Measurements from ENCODE around the gene DAZ1. TPM values are rescaled to one million over a fixed set of nuclear protein-coding genes. Genes with fewer than 3 reads are reported as not detected.
"Not testable (repeated sequence)": the region's sequence is repeated elsewhere in the genome, so short reads cannot be mapped to it uniquely, and the experiment has no call there.

DAZ1 gene, protein sequence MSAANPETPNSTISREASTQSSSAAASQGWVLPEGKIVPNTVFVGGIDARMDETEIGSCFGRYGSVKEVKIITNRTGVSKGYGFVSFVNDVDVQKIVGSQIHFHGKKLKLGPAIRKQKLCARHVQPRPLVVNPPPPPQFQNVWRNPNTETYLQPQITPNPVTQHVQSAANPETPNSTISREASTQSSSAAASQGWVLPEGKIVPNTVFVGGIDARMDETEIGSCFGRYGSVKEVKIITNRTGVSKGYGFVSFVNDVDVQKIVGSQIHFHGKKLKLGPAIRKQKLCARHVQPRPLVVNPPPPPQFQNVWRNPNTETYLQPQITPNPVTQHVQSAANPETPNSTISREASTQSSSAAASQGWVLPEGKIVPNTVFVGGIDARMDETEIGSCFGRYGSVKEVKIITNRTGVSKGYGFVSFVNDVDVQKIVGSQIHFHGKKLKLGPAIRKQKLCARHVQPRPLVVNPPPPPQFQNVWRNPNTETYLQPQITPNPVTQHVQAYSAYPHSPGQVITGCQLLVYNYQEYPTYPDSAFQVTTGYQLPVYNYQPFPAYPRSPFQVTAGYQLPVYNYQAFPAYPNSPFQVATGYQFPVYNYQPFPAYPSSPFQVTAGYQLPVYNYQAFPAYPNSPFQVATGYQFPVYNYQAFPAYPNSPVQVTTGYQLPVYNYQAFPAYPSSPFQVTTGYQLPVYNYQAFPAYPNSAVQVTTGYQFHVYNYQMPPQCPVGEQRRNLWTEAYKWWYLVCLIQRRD
- total RNA-seq (2014; rRNA removed; shearing (Covaris generic)) (not detected in 2 replicates), total RNA-seq (2022) (not detected in 2 replicates), Bru-seq, nascent RNA (not detected), BruChase-seq, experiment 1, labeled RNA remaining after a 6-hour chase (not detected), BruChase-seq, experiment 2, labeled RNA remaining after a 2-hour chase (not detected)
- long read RNA-seq = 0 reads

DNA sequence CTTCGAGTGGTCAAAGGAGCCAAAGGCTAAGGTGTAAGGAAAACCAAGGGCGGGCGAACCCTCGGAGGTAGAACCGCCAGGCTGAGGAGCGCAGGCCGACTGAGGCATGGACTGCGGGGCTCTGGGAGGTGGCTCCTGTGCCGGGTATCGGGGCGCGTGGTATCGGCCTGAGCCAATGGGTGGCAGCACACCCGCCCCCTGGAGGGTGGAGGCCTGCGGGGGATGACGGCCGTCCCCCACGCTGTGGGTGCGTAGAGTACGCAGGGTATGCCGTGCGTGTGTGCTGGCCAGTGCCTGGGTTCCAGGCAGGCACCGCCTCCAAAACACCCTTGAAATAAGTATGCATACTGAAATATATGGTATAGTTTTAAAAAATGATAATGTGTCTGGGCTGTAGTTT, at the start of gene DAZ1:
DAZ1 (minus strand) TSS at position 101 of the 400 bp plus-strand sequence. CDS start 208 bp downstream, outside the sequence.
- DNase-seq (ENCODE audit: low spot score); H3K4me1 ChIP-seq (ENCODE audit: insufficient read depth, low read length, poor library complexity, severe bottlenecking); BruUV-seq (replicated peaks); H3K9me3 ChIP-seq (ENCODE audit: low read length); H3K36me3 ChIP-seq (ENCODE audit: insufficient read depth, low read length); H3K4me3 ChIP-seq (ENCODE audit: low read depth, low read length, poor library complexity, severe bottlenecking); intact Hi-C loops (cut with micrococcal nuclease; ENCODE audit: unreplicated experiment); CTCF ChIA-PET (ENCODE audit: unreplicated experiment); H3K79me2 ChIP-seq (ENCODE audit: insufficient read depth, low read depth, low read length); H2AFZ ChIP-seq (ENCODE audit: low read length); H3K4me2 ChIP-seq (ENCODE audit: low read length); H3K27ac ChIP-seq (ENCODE audit: low read depth, low read length, poor library complexity, severe bottlenecking); H4K20me1 ChIP-seq (ENCODE audit: insufficient read depth, low read length); H3K9me2 ChIP-seq (ENCODE audit: insufficient read depth, low read length); POLR2A ChIA-PET: not testable (repeated sequence)

DNA sequence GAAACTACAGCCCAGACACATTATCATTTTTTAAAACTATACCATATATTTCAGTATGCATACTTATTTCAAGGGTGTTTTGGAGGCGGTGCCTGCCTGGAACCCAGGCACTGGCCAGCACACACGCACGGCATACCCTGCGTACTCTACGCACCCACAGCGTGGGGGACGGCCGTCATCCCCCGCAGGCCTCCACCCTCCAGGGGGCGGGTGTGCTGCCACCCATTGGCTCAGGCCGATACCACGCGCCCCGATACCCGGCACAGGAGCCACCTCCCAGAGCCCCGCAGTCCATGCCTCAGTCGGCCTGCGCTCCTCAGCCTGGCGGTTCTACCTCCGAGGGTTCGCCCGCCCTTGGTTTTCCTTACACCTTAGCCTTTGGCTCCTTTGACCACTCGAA, 20.4 kb upstream of the DAZ1 start, which contains the start of gene DAZ2:
DAZ2 (plus strand) TSS at position 301 of the 400 bp plus-strand sequence. CDS start 208 bp downstream, outside the sequence.
- CTCF ChIA-PET (ENCODE audit: unreplicated experiment); DNase-seq (ENCODE audit: low spot score); H4K20me1 ChIP-seq (ENCODE audit: insufficient read depth, low read length); H3K9me3 ChIP-seq (ENCODE audit: low read length); H3K4me2 ChIP-seq (ENCODE audit: low read length); BruUV-seq (replicated peaks); H2AFZ ChIP-seq (ENCODE audit: low read length); POLR2A ChIA-PET; H3K79me2 ChIP-seq (ENCODE audit: insufficient read depth, low read depth, low read length); intact Hi-C loops (cut with micrococcal nuclease; ENCODE audit: unreplicated experiment); H3K27ac ChIP-seq (ENCODE audit: low read depth, low read length, poor library complexity, severe bottlenecking); H3K36me3 ChIP-seq (ENCODE audit: insufficient read depth, low read length); H3K9me2 ChIP-seq (ENCODE audit: insufficient read depth, low read length); H3K4me1 ChIP-seq (ENCODE audit: insufficient read depth, low read length, poor library complexity, severe bottlenecking); H3K4me3 ChIP-seq (ENCODE audit: low read depth, low read length, poor library complexity, severe bottlenecking): not testable (repeated sequence)

DNA sequence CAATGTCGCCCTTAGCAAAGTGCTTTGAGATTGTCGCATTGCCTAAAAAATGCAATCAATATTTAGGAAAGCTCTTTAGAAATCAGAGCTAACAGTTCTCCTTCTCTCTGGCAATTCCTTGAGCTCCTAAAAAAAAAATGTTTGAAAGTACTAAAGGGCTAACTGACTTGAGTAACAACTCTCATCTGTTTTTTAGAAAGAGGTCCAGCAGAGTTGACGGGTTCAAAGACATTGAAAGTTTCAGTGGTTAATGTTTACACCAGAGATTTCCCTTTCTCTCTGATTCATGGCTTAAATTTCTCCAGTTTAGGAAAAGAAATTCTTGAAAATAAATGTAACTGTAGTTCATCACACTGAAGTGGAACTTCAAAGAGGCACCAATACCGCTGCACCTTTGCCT, 11.9 kb upstream of the DAZ1 start:
- H3K79me2 ChIP-seq (ENCODE audit: insufficient read depth, low read depth, low read length); POLR2A ChIA-PET; H3K9me3 ChIP-seq (ENCODE audit: low read length); H3K27ac ChIP-seq (ENCODE audit: low read depth, low read length, poor library complexity, severe bottlenecking); BruUV-seq (replicated peaks); CTCF ChIA-PET (ENCODE audit: unreplicated experiment); intact Hi-C loops (cut with micrococcal nuclease; ENCODE audit: unreplicated experiment); H2AFZ ChIP-seq (ENCODE audit: low read length); DNase-seq (ENCODE audit: low spot score); H3K4me2 ChIP-seq (ENCODE audit: low read length); H4K20me1 ChIP-seq (ENCODE audit: insufficient read depth, low read length); H3K4me3 ChIP-seq (ENCODE audit: low read depth, low read length, poor library complexity, severe bottlenecking); H3K4me1 ChIP-seq (ENCODE audit: insufficient read depth, low read length, poor library complexity, severe bottlenecking); H3K36me3 ChIP-seq (ENCODE audit: insufficient read depth, low read length); H3K9me2 ChIP-seq (ENCODE audit: insufficient read depth, low read length): not testable (repeated sequence)

DNA sequence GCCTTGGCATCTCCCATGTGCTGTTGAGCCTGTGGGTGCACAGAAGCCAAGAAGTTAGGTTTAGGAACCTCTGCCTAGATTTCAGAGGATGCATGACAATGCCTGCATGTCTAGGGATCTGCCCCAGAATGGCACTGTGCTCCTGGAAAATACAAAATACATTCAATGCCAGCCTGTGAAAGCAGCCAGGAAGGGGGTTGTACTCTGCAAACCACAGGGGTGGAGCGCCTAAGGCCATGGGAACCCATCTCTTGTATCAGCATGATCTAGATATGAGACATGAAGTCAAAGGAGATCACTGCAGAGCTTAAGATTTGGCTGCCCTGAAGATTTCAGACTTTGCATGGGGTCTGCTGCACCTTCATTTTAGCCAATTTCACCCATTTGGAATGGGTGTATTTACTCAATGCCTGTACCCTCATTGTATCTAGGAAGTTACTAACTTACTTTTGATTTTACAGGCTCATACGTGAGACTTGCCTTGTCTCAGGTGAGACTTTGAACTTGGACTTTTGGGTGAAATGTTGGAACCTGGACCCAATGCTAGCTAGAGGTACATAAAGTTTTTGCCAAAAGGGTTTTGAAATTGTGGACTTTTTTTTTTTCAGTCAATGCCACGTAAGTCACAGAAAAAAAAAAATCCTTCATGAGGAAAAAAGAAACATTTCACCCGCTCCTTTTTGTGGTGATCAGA, 11.1 kb upstream of the DAZ1 start:
- H3K4me2 ChIP-seq (ENCODE audit: low read length); BruUV-seq (replicated peaks); H3K36me3 ChIP-seq (ENCODE audit: insufficient read depth, low read length); H3K9me3 ChIP-seq (ENCODE audit: low read length); H3K79me2 ChIP-seq (ENCODE audit: insufficient read depth, low read depth, low read length); H3K27ac ChIP-seq (ENCODE audit: low read depth, low read length, poor library complexity, severe bottlenecking); intact Hi-C loops (cut with micrococcal nuclease; ENCODE audit: unreplicated experiment); POLR2A ChIA-PET; H3K4me1 ChIP-seq (ENCODE audit: insufficient read depth, low read length, poor library complexity, severe bottlenecking); H3K9me2 ChIP-seq (ENCODE audit: insufficient read depth, low read length); H3K4me3 ChIP-seq (ENCODE audit: low read depth, low read length, poor library complexity, severe bottlenecking); CTCF ChIA-PET (ENCODE audit: unreplicated experiment); H2AFZ ChIP-seq (ENCODE audit: low read length); DNase-seq (ENCODE audit: low spot score); H4K20me1 ChIP-seq (ENCODE audit: insufficient read depth, low read length): not testable (repeated sequence)

DNA sequence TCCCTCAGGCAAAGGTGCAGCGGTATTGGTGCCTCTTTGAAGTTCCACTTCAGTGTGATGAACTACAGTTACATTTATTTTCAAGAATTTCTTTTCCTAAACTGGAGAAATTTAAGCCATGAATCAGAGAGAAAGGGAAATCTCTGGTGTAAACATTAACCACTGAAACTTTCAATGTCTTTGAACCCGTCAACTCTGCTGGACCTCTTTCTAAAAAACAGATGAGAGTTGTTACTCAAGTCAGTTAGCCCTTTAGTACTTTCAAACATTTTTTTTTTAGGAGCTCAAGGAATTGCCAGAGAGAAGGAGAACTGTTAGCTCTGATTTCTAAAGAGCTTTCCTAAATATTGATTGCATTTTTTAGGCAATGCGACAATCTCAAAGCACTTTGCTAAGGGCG, 8.6 kb upstream of the DAZ1 start:
- BruUV-seq (replicated peaks); H3K36me3 ChIP-seq (ENCODE audit: insufficient read depth, low read length); H3K79me2 ChIP-seq (ENCODE audit: insufficient read depth, low read depth, low read length); H3K4me3 ChIP-seq (ENCODE audit: low read depth, low read length, poor library complexity, severe bottlenecking); H3K27ac ChIP-seq (ENCODE audit: low read depth, low read length, poor library complexity, severe bottlenecking); intact Hi-C loops (cut with micrococcal nuclease; ENCODE audit: unreplicated experiment); H3K9me3 ChIP-seq (ENCODE audit: low read length); H4K20me1 ChIP-seq (ENCODE audit: insufficient read depth, low read length); H2AFZ ChIP-seq (ENCODE audit: low read length); H3K4me1 ChIP-seq (ENCODE audit: insufficient read depth, low read length, poor library complexity, severe bottlenecking); H3K4me2 ChIP-seq (ENCODE audit: low read length); CTCF ChIA-PET (ENCODE audit: unreplicated experiment); POLR2A ChIA-PET; DNase-seq (ENCODE audit: low spot score); H3K9me2 ChIP-seq (ENCODE audit: insufficient read depth, low read length): not testable (repeated sequence)

Measured in OCI-LY7 (cell line).